ENCODE results near the gene PLXNA3. TPM values are rescaled to one million over a fixed set of nuclear protein-coding genes. Genes with fewer than 3 reads are reported as not detected.

The PLXNA3 gene
- 16.8 and 26.8 TPM in 2 replicates for total RNA-seq

GRCh38 chrX:154458116-154458953, at the start of gene PLXNA3:
Gene PLXNA3 (plus strand): TSS chrX:154458281. CDS start chrX:154460184, 1,903 bp downstream.
- H3K4me3 ChIP-seq (ENCODE audit: low read depth, low read length), result peak within 1 kb of the TSS; percentile 75
- peak; percentile 40 for DNase-seq (ENCODE audit: low read depth)
- no peak for TF ChIP-seq CTCF (IDR thresholded peaks at IDR 0.05; ENCODE audit: insufficient read depth, low read depth, low read length)

- no peak for DNase-seq (ENCODE audit: low read depth)
- peak overlapping the region; percentile 62 for H3K4me3 ChIP-seq (ENCODE audit: low read depth, low read length)
- TF ChIP-seq CTCF (IDR thresholded peaks at IDR 0.05; ENCODE audit: insufficient read depth, low read depth, low read length), result no peak
Observed at GRCh38 chrX:154408659-154409221, 49.3 kb upstream of the PLXNA3 start.

- no peak for TF ChIP-seq CTCF (IDR thresholded peaks at IDR 0.05; ENCODE audit: insufficient read depth, low read depth, low read length)
- DNase-seq (ENCODE audit: low read depth), result peak; percentile 90
- peak within 1 kb of the TSS; percentile 62 for H3K4me3 ChIP-seq (ENCODE audit: low read depth, low read length)
Observed at GRCh38 chrX:154409222-154409871, 48.7 kb upstream of the PLXNA3 start, which contains the start of gene DNASE1L1. Gene DNASE1L1 (minus strand): TSS chrX:154409254. CDS start chrX:154405568, 3,686 bp downstream.

GRCh38 chrX:154411981-154412340, 46.1 kb upstream of the PLXNA3 start:
- DNase-seq (ENCODE audit: low read depth), result no peak
- TF ChIP-seq CTCF (IDR thresholded peaks at IDR 0.05; ENCODE audit: insufficient read depth, low read depth, low read length), result no peak

GRCh38 chrX:154412468-154412867, 45.6 kb upstream of the PLXNA3 start:
- peak overlapping the region; percentile 65 for H3K4me3 ChIP-seq (ENCODE audit: low read depth, low read length)
- peak; percentile 54 for DNase-seq (ENCODE audit: low read depth)
- no peak for TF ChIP-seq CTCF (IDR thresholded peaks at IDR 0.05; ENCODE audit: insufficient read depth, low read depth, low read length)

More at GRCh38 chrX:154411981-154412340, 46.1 kb upstream of the PLXNA3 start:
- peak overlapping the region; percentile 65 for H3K4me3 ChIP-seq (ENCODE audit: low read depth, low read length)

GRCh38 chrX:154413142-154413541, 44.9 kb upstream of the PLXNA3 start:
- DNase-seq (ENCODE audit: low read depth), result no peak
- H3K4me3 ChIP-seq (ENCODE audit: low read depth, low read length), result no peak overlapping the region
- TF ChIP-seq CTCF (IDR thresholded peaks at IDR 0.05; ENCODE audit: insufficient read depth, low read depth, low read length), result no peak

Data from fibroblast of villous mesenchyme (primary cell).